ENCODE results near the gene STK40.

- TF ChIP-seq, protein P1, sequence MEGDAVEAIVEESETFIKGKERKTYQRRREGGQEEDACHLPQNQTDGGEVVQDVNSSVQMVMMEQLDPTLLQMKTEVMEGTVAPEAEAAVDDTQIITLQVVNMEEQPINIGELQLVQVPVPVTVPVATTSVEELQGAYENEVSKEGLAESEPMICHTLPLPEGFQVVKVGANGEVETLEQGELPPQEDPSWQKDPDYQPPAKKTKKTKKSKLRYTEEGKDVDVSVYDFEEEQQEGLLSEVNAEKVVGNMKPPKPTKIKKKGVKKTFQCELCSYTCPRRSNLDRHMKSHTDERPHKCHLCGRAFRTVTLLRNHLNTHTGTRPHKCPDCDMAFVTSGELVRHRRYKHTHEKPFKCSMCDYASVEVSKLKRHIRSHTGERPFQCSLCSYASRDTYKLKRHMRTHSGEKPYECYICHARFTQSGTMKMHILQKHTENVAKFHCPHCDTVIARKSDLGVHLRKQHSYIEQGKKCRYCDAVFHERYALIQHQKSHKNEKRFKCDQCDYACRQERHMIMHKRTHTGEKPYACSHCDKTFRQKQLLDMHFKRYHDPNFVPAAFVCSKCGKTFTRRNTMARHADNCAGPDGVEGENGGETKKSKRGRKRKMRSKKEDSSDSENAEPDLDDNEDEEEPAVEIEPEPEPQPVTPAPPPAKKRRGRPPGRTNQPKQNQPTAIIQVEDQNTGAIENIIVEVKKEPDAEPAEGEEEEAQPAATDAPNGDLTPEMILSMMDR (conservative IDR thresholded peaks at IDR 0.05 in 1 of 2, IDR thresholded peaks at IDR 0.05 in 1 of 2; ENCODE audit: extremely low read depth in 1 of 2, insufficient read depth in 1 of 2, low read depth in 1 of 2, low read length in 2 of 2) = no peak
- no peak for TF ChIP-seq EZH2 (IDR thresholded peaks at IDR 0.05; ENCODE audit: borderline replicate concordance, low read length)
These were observed 41.4 kb downstream of the STK40 start for GRCh38 chr1:36344395-36344680.

All from mammary epithelial cell (primary cell).